Ishikawa (cell line): ENCODE data around the gene FRZB.

Experiments
- EP300 ChIP-seq: IDR thresholded peaks from 2 replicates; pipeline ENCODE4 v1.6.1; 2012; ENCODE audit warnings: borderline replicate concordance
- FOXM1 ChIP-seq: IDR thresholded peaks from 2 replicates; pipeline ENCODE4 v1.6.1; 2012; ENCODE audit warnings: low read depth, borderline replicate concordance
- TCF12 ChIP-seq: IDR thresholded peaks from 2 replicates; pipeline ENCODE4 v1.6.1; 2012; ENCODE audit warnings: low read depth
- ZBTB7A ChIP-seq: IDR thresholded peaks from 2 replicates; pipeline ENCODE4 v1.6.1; 2012; ENCODE audit warnings: low read depth

- TF ChIP-seq EP300 (no peak), TCF12 (no peak), ZBTB7A (no peak), FOXM1 (no peak)
Observed at GRCh38 chr2:182906454-182906853, 40.0 kb upstream of the FRZB start.
